Erythroblast (primary cell): ENCODE data around the gene AMBP.

Source experiments
- DNase-seq, 2 experiments: peaks; one replicate each; lab custom pipeline; 2025; lab: John Stamatoyannopoulos, UW
- GATA1 ChIP-seq: IDR thresholded peaks from 2 replicates; pipeline ENCODE4 v1.6.1; 2011; ENCODE audit warnings: low read depth, mild to moderate bottlenecking, control low read depth, low read length, moderate library complexity
- POLR2A ChIP-seq: IDR thresholded peaks from 2 replicates; pipeline ENCODE4 v1.6.1; 2011; ENCODE audit warnings: mild to moderate bottlenecking, low read length

Gene AMBP

GRCh38 chr9:114027863-114028465 lies 50.1 kb downstream of the AMBP start:
- TF ChIP-seq POLR2A (no peak), GATA1 (no peak)
- DNase-seq = no peak

GRCh38 chr9:114027159-114027862 lies 50.8 kb downstream of the AMBP start:
- TF ChIP-seq GATA1 = no peak
- no peak for TF ChIP-seq POLR2A
- no peak for DNase-seq

DNA sequence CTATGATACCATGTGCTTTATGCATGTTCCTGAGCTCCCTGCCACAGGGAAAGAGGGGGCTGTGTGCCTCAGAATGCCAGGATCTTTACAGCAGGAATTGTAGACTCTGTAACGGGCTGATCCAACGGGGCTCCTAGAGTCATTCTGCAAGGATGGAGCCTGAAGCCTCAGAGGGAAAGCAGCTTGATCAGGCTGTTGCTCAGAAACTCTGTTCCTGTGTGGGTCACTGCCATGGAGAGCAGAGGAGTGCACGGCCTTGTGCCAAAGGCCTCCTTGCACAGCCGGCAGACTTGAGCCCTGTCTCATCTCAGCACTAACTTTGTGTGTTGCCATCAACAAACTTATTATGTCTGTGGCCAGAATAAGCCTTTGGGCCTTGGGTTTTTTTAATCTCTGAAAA lies 51.8 kb downstream of the AMBP start:
- TF ChIP-seq POLR2A (no peak), GATA1 (no peak)
- DNase-seq = no peak

- TF ChIP-seq GATA1 (no peak), POLR2A (no peak)
- DNase-seq = no peak
Measured at GRCh38 chr9:114025760-114026159, 52.3 kb downstream of the AMBP start.

DNA sequence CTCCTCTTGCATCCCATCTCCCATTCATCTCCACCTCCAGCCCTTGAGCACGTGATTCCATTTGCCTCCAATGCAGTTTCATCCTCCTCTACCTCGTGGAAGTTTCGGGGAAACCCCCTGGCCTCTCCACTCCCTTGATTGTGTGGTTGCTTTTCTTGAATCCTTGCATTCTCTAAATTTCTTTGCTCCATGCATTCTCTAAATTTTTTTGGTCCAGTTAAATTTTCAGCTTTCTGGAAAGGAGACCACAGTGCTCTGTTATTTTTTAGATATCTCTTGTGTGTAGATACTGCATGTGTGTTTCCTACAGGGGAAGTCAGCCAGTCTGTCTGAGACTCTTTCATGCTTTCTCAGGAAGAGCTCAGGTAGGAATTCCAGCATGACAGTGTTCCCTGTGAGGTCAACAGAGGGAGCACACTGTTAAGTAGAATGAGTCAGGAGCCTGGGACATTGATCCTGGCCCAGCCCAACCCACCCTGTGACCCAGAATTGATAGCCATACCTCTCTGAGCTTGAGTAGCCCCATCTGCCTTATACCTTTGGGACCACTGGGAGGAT lies 52.8 kb downstream of the AMBP start:
- TF ChIP-seq POLR2A (no peak), GATA1 (no peak)
- DNase-seq = no peak

DNA sequence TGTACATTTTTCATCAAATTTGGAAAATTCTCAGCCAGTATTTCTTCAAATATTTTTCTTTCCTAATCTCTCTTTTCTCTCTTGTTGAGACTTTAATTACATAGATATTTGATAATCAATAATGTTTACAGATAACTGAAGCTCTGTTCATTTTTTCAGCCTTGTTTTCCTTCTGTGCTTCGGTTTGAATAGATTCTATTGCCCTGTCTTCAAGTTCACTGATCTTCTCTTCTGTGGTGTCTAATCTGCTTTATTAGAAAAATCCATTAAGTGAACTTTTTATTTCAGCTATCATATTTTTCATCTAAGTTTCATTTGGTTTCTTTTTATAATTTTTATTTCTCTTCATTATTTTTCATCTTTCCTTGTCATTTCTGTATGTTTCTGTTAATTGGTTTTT lies 54.1 kb downstream of the AMBP start:
- TF ChIP-seq GATA1 = no peak
- TF ChIP-seq POLR2A = no peak
- DNase-seq = no peak

GRCh38 chr9:114021578-114021977 lies 56.5 kb downstream of the AMBP start:
- TF ChIP-seq POLR2A = no peak
- TF ChIP-seq GATA1 = no peak
- DNase-seq = no peak

DNA sequence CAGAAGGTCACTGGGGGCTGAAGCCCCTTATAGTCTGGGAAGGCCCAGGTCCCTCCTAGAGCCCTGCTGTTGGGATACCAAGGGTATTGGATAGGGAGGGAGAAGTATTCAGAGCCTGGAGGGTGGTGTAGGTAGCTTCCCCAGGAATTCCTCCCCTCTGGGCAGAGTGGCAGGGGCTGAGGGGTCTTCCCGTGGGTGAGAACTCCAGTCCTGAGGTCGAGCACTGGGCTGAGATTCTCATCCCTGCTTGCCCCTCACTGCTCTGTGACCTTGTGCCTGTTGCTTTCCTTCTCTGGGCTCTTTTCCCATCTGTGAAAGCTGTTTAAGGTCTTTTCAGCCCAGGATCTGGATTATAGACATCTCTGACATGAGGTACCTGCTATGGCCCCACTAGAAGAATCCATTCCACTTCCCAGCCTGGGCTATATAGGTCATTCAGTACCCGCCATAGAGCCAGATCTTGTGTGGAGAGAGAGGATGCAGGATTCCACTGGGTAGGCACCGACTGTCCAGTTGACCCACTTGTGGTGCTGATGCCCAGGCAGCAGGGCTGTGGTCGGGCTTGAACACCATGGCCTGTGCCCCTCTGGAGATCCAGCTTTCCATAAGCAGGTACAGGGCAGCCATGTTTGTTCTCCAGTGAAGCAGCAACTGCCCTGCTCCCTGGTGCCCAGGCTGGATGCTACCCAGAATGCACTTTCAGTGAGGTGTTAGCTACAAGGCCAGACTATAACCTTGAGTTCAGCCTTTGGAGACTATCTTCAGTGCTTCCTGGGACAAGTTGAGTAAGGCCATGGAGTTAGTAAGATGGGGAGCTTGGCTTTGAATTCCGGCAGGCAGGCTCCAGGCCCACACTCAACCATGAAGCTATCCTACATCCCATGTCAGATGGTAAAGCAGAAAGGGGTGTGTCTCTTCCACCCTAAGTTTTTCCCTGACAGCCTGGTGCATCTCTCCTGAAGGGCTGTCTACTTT lies 60.1 kb downstream of the AMBP start:
- TF ChIP-seq POLR2A (no peak), GATA1 (no peak)
- no peak for DNase-seq

DNA sequence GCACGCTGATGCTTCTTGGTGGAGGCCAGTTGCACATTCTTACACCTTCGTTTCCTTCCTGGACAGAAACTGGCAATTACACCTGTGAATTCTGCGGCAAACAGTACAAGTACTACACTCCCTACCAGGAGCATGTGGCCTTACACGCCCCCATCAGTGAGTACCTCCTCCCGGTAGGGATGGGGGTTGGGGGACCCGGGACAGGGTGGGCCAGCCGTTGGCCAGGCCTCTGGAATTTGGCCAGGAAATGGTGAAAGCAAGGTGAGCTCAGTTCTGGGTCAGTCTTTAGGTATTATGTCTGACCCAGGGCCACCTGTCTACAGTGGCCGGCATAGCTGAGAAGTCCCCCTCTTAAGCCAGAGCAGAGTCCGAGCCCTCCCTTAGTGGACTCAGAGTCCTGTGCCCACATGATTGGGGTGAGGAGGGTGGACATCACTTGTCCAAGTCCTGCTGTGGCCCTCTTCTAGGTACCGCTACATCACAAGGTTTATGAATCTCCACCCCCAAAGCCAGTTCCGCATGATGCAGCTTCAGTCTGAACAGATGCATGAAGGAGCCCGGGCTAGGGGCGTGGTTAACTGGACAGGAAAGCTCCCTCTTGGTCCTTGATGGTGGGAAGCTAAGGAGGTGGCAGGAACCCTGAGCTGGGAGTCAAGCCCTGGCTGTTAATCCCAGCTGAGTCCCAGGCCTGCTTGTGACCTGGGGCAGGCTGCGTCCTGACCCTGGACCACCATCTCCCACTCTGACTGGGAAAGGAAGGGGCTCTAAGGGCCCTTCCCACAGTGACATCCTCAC lies 61.3 kb downstream of the AMBP start:
- TF ChIP-seq GATA1 (no peak), POLR2A (no peak)
- no peak for DNase-seq

DNA sequence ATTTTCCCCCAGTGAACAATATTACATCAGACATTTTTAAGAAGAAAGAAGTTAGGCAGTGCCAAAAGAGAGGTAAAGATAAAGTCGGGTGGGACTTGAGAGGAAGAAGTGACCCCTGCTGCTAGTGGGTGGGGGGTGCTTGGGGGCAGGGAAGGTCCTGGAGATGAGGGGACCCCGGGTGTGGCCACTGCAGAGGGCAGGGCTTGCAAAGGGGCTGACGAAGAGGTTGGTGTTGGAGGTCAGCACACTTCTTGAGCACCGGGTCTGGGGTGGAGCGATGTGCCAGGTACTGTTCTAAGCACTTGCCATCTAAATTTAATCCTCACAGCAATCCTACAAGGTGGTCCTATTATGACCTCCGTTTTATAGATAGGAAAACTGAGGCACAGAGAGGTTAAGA lies 62.0 kb downstream of the AMBP start:
- no peak for DNase-seq
- TF ChIP-seq POLR2A = no peak
- no peak for TF ChIP-seq GATA1

- no peak for TF ChIP-seq POLR2A
- DNase-seq = no peak
Measured at GRCh38 chr9:114015607-114016006, 62.5 kb downstream of the AMBP start.

- no peak for TF ChIP-seq GATA1
- TF ChIP-seq POLR2A = no peak
- DNase-seq = no peak
Measured at GRCh38 chr9:114014044-114014443, 64.1 kb downstream of the AMBP start.

GRCh38 chr9:114012126-114012525 lies 66.0 kb downstream of the AMBP start:
- TF ChIP-seq POLR2A (no peak), GATA1 (no peak)
- DNase-seq = no peak

- no peak for TF ChIP-seq POLR2A
- no peak for TF ChIP-seq GATA1
- no peak for DNase-seq
Measured at GRCh38 chr9:114011313-114011712, 66.8 kb downstream of the AMBP start.
